ENCODE results near the gene NLRC3.
"Not testable (repeated sequence)": the region's sequence is repeated elsewhere in the genome, so short reads cannot be mapped to it uniquely, and the experiment has no call there.

Gene NLRC3

GRCh38 chr16:3501412-3501761 lies 75.8 kb downstream of the NLRC3 start:
- not testable (repeated sequence) for H3K27ac ChIP-seq (ENCODE audit: low read length); H3K4me1 ChIP-seq (ENCODE audit: control insufficient read depth, insufficient read depth, low read length)

GRCh38 chr16:3498988-3499387 lies 78.2 kb downstream of the NLRC3 start:
- Histone ChIP-seq H3K27ac (ENCODE audit: low read length) (no peak overlapping the region), H3K4me1 (ENCODE audit: control insufficient read depth, insufficient read depth, low read length) (no peaks in the 10 kb centered on the region), H3K4me3 (ENCODE audit: low read length) (no peak overlapping the region), H3K9me3 (ENCODE audit: control insufficient read depth, insufficient read depth, low read length) (no peaks in the 10 kb centered on the region), H3K27me3 (ENCODE audit: control insufficient read depth, insufficient read depth, low read length) (no peaks in the 10 kb centered on the region), H3K36me3 (ENCODE audit: control insufficient read depth, insufficient read depth, low read length) (no peaks in the 10 kb centered on the region; the same call in 1 of the 2 replicates)
- WGBS (ENCODE audit: insufficient coverage, insufficient read length), result no CpG with 5 or more reads among the region's 16 CpGs
- DNase-seq (ENCODE audit: low read depth, low spot score), result no peak

More at GRCh38 chr16:3501412-3501761, 75.8 kb downstream of the NLRC3 start:
- H3K4me3 ChIP-seq (ENCODE audit: low read length), result peak overlapping the region; percentile 65; the same call in 1 of the 2 replicates
- WGBS (ENCODE audit: insufficient coverage, insufficient read length), result no CpG with 5 or more reads among the region's 24 CpGs
- H3K36me3 ChIP-seq (ENCODE audit: control insufficient read depth, insufficient read depth, low read length); DNase-seq (ENCODE audit: low read depth, low spot score); H3K9me3 ChIP-seq (ENCODE audit: control insufficient read depth, insufficient read depth, low read length); H3K27me3 ChIP-seq (ENCODE audit: control insufficient read depth, insufficient read depth, low read length): not testable (repeated sequence)

- Histone ChIP-seq H3K4me1 (ENCODE audit: control insufficient read depth, insufficient read depth, low read length) (no peaks in the 10 kb centered on the region), H3K36me3 (ENCODE audit: control insufficient read depth, insufficient read depth, low read length) (no peaks in the 10 kb centered on the region; the same call in 1 of the 2 replicates), H3K27ac (ENCODE audit: low read length) (no peak overlapping the region), H3K9me3 (ENCODE audit: control insufficient read depth, insufficient read depth, low read length) (no peaks in the 10 kb centered on the region), H3K4me3 (ENCODE audit: low read length) (no peak overlapping the region), H3K27me3 (ENCODE audit: control insufficient read depth, insufficient read depth, low read length) (no peaks in the 10 kb centered on the region)
- WGBS (ENCODE audit: insufficient coverage, insufficient read length), result no CpG with 5 or more reads among the region's 4 CpGs
- no peak for DNase-seq (ENCODE audit: low read depth, low spot score)
These were observed 79.4 kb downstream of the NLRC3 start for GRCh38 chr16:3497771-3498170.

GRCh38 chr16:3496386-3496785 lies 80.8 kb downstream of the NLRC3 start:
- Histone ChIP-seq H3K36me3 (ENCODE audit: control insufficient read depth, insufficient read depth, low read length) (no peaks in the 10 kb centered on the region; the same call in 1 of the 2 replicates), H3K27ac (ENCODE audit: low read length) (no peak overlapping the region), H3K27me3 (ENCODE audit: control insufficient read depth, insufficient read depth, low read length) (no peaks in the 10 kb centered on the region), H3K4me1 (ENCODE audit: control insufficient read depth, insufficient read depth, low read length) (no peaks in the 10 kb centered on the region), H3K9me3 (ENCODE audit: control insufficient read depth, insufficient read depth, low read length) (no peaks in the 10 kb centered on the region), H3K4me3 (ENCODE audit: low read length) (no peak overlapping the region)
- DNase-seq (ENCODE audit: low read depth, low spot score), result no peak
- WGBS (ENCODE audit: insufficient coverage, insufficient read length), result no CpG with 5 or more reads among the region's 30 CpGs

GRCh38 chr16:3495176-3495575 lies 82.0 kb downstream of the NLRC3 start, which contains the start of gene C16orf90:
C16orf90 (minus strand) TSS chr16:3495489; CDS start chr16:3495421, 68 bp downstream.
- H3K4me1 ChIP-seq (ENCODE audit: control insufficient read depth, insufficient read depth, low read length), result no peaks in the 10 kb centered on the region
- no peaks in the 10 kb centered on the region; the same call in 1 of the 2 replicates for H3K36me3 ChIP-seq (ENCODE audit: control insufficient read depth, insufficient read depth, low read length)
- no peaks in the 10 kb centered on the region for H3K9me3 ChIP-seq (ENCODE audit: control insufficient read depth, insufficient read depth, low read length)
- WGBS (ENCODE audit: insufficient coverage, insufficient read length), result no CpG with 5 or more reads among the region's 3 CpGs
- DNase-seq (ENCODE audit: low read depth, low spot score), result no peak
- H3K4me3 ChIP-seq (ENCODE audit: low read length), result no peak within 1 kb of the TSS; the same call in 1 of the 2 replicates
- no peak within 1 kb of the TSS for H3K27ac ChIP-seq (ENCODE audit: low read length)
- no peaks in the 10 kb centered on the region for H3K27me3 ChIP-seq (ENCODE audit: control insufficient read depth, insufficient read depth, low read length)

- no CpG with 5 or more reads among the region's 16 CpGs for WGBS (ENCODE audit: insufficient coverage, insufficient read length)
- H3K4me3 ChIP-seq (ENCODE audit: low read length), result no peak overlapping the region; the same call in 1 of the 2 replicates
- H3K27me3 ChIP-seq (ENCODE audit: control insufficient read depth, insufficient read depth, low read length), result no peaks in the 10 kb centered on the region
- no peaks in the 10 kb centered on the region for H3K4me1 ChIP-seq (ENCODE audit: control insufficient read depth, insufficient read depth, low read length)
- H3K9me3 ChIP-seq (ENCODE audit: control insufficient read depth, insufficient read depth, low read length), result no peaks in the 10 kb centered on the region
- DNase-seq (ENCODE audit: low read depth, low spot score), result no peak
- H3K27ac ChIP-seq (ENCODE audit: low read length), result no peak overlapping the region
- no peaks in the 10 kb centered on the region; the same call in 1 of the 2 replicates for H3K36me3 ChIP-seq (ENCODE audit: control insufficient read depth, insufficient read depth, low read length)
These were observed 82.7 kb downstream of the NLRC3 start for GRCh38 chr16:3494386-3494973.

GRCh38 chr16:3492356-3492755 lies 84.8 kb downstream of the NLRC3 start:
- WGBS (ENCODE audit: insufficient coverage, insufficient read length), result no CpG with 5 or more reads among the region's 10 CpGs
- H3K36me3 ChIP-seq (ENCODE audit: control insufficient read depth, insufficient read depth, low read length), result peaks cover 4% of the 10 kb centered on the region; the same call in 1 of the 2 replicates
- H3K27me3 ChIP-seq (ENCODE audit: control insufficient read depth, insufficient read depth, low read length), result no peaks in the 10 kb centered on the region
- H3K4me3 ChIP-seq (ENCODE audit: low read length), result no peak overlapping the region
- no peak overlapping the region for H3K27ac ChIP-seq (ENCODE audit: low read length)
- H3K9me3 ChIP-seq (ENCODE audit: control insufficient read depth, insufficient read depth, low read length), result no peaks in the 10 kb centered on the region
- no peaks in the 10 kb centered on the region for H3K4me1 ChIP-seq (ENCODE audit: control insufficient read depth, insufficient read depth, low read length)
- no peak for DNase-seq (ENCODE audit: low read depth, low spot score)

- DNase-seq (ENCODE audit: low read depth, low spot score), result no peak
- WGBS (ENCODE audit: insufficient coverage, insufficient read length), result no CpG with 5 or more reads among the region's 17 CpGs
- no peak overlapping the region for H3K27ac ChIP-seq (ENCODE audit: low read length)
- H3K27me3 ChIP-seq (ENCODE audit: control insufficient read depth, insufficient read depth, low read length), result no peaks in the 10 kb centered on the region
- H3K36me3 ChIP-seq (ENCODE audit: control insufficient read depth, insufficient read depth, low read length), result peaks cover 6% of the 10 kb centered on the region; the same call in 1 of the 2 replicates
- no peak overlapping the region for H3K4me3 ChIP-seq (ENCODE audit: low read length)
- H3K4me1 ChIP-seq (ENCODE audit: control insufficient read depth, insufficient read depth, low read length), result no peaks in the 10 kb centered on the region
- no peaks in the 10 kb centered on the region for H3K9me3 ChIP-seq (ENCODE audit: control insufficient read depth, insufficient read depth, low read length)
These were observed 86.1 kb downstream of the NLRC3 start for GRCh38 chr16:3490911-3491629.

Data from iPS DF 6.9 (cell line).